Renal cortex interstitium (tissue), 11 donors: ENCODE measurements around the gene TNS3. TPM values are rescaled to one million over a fixed set of nuclear protein-coding genes. Genes with fewer than 3 reads are reported as not detected.
A peak's percentile ranks its signal among the peaks of the same experiment; 100 is the strongest.

Experiments
- DNase-seq, 11 donors: peaks; one replicate each; pipeline ENCODE4 v3.0.0-alpha.2; 2013; ENCODE audit warnings: low read depth in 9 of 11, low spot score in 4 of 11; ENCODE audit errors: extremely low read depth in 1 of 11
- polyA plus RNA-seq, 3 donors: library from polyadenylated mRNA; unstranded; fragments of 120-200 nt; gene quantifications; one replicate each; pipeline ENCODE4 v1.2.1, GENCODE V29; 2013; ENCODE audit not compliant: insufficient read length in 3 of 3

Gene TNS3
- polyA plus RNA-seq, 3 donors, result 88.3 to 97.2 (median 88.6) TPM

GRCh38 chr7:47390914-47391313 lies 191.0 kb downstream of the TNS3 start:
- DNase-seq, result no peak

- no peak for DNase-seq
These were observed 191.8 kb downstream of the TNS3 start for GRCh38 chr7:47389923-47390630.

GRCh38 chr7:47389171-47389922 lies 192.6 kb downstream of the TNS3 start:
- no peak for DNase-seq

- no peak for DNase-seq
These were observed 194.4 kb downstream of the TNS3 start for GRCh38 chr7:47387506-47387905.

- no peak for DNase-seq
These were observed 195.6 kb downstream of the TNS3 start for GRCh38 chr7:47386273-47386835.

GRCh38 chr7:47385536-47386125 lies 196.3 kb downstream of the TNS3 start:
- DNase-seq, result no peak

- DNase-seq, result no peak
These were observed 197.0 kb downstream of the TNS3 start for GRCh38 chr7:47384755-47385535.

GRCh38 chr7:47383696-47384445 lies 198.0 kb downstream of the TNS3 start:
- DNase-seq, result no peak

- peak in 1 of 11 donors; percentile 29 for DNase-seq
These were observed 198.8 kb downstream of the TNS3 start for GRCh38 chr7:47383072-47383471.

GRCh38 chr7:47382200-47382599 lies 199.7 kb downstream of the TNS3 start:
- no peak for DNase-seq

- no peak for DNase-seq
These were observed 200.8 kb downstream of the TNS3 start for GRCh38 chr7:47381134-47381495.

GRCh38 chr7:47380325-47381133 lies 201.4 kb downstream of the TNS3 start:
- DNase-seq, result no peak

GRCh38 chr7:47379629-47380324 lies 202.1 kb downstream of the TNS3 start:
- peak in 1 of 11 donors; percentile 30 for DNase-seq

GRCh38 chr7:47378728-47379395 lies 203.0 kb downstream of the TNS3 start:
- DNase-seq, result no peak

- DNase-seq, result no peak
These were observed 204.2 kb downstream of the TNS3 start for GRCh38 chr7:47377741-47378140.

- no peak for DNase-seq
These were observed 204.8 kb downstream of the TNS3 start for GRCh38 chr7:47376991-47377616.
